HG03159 (cell line): ENCODE results near the gene SLC5A5.
"Not testable (repeated sequence)": the region's sequence is repeated elsewhere in the genome, so short reads cannot be mapped to it uniquely, and the experiment has no call there.

ENCODE experiments used
- ATAC-seq: cut with Tn5 transposase; IDR thresholded peaks from one replicate; pipeline ENCODE4 v1.9.1; 2021; ENCODE audit warnings: mild to moderate bottlenecking, moderate library complexity; ENCODE audit not compliant: unreplicated experiment

Gene SLC5A5

GRCh38 chr19:17915940-17916593 is 44.3 kb downstream of the SLC5A5 start:
- no peak for ATAC-seq

GRCh38 chr19:17918151-17918550 is 46.4 kb downstream of the SLC5A5 start:
- not testable (repeated sequence) for ATAC-seq

- not testable (repeated sequence) for ATAC-seq
Observed at GRCh38 chr19:17919122-17919521, 47.4 kb downstream of the SLC5A5 start.

GRCh38 chr19:17920527-17920926 is 48.8 kb downstream of the SLC5A5 start:
- ATAC-seq = no peak

GRCh38 chr19:17922138-17922537 is 50.4 kb downstream of the SLC5A5 start:
- ATAC-seq = no peak

GRCh38 chr19:17926044-17926443 is 54.3 kb downstream of the SLC5A5 start:
- no peak for ATAC-seq

GRCh38 chr19:17929056-17929455 is 57.3 kb downstream of the SLC5A5 start:
- ATAC-seq = no peak

GRCh38 chr19:17931532-17932191 is 59.9 kb downstream of the SLC5A5 start:
- ATAC-seq = no peak

GRCh38 chr19:17932485-17933338 is 61.0 kb downstream of the SLC5A5 start, which contains the start of gene CCDC124:
CCDC124 (plus strand) TSS chr19:17933015; CDS start chr19:17936421, 3,406 bp downstream.
- peak; percentile 72 for ATAC-seq

- ATAC-seq = no peak
Observed at GRCh38 chr19:17933414-17934129, 61.8 kb downstream of the SLC5A5 start.

GRCh38 chr19:17936379-17936778 is 64.6 kb downstream of the SLC5A5 start:
- ATAC-seq = no peak

GRCh38 chr19:17937371-17937900 is 65.7 kb downstream of the SLC5A5 start:
- no peak for ATAC-seq

- ATAC-seq = no peak
Observed at GRCh38 chr19:17938092-17938845, 66.5 kb downstream of the SLC5A5 start.

GRCh38 chr19:17942181-17942580 is 70.4 kb downstream of the SLC5A5 start:
- ATAC-seq = no peak

GRCh38 chr19:17942582-17943273 is 71.0 kb downstream of the SLC5A5 start:
- no peak for ATAC-seq

GRCh38 chr19:17943274-17944221 is 71.8 kb downstream of the SLC5A5 start:
- no peak for ATAC-seq

GRCh38 chr19:17944301-17944700 is 72.6 kb downstream of the SLC5A5 start:
- ATAC-seq = no peak
